CD4-positive, alpha-beta T cell treated with Interleukin-21 for 1 hour (primary cell): ENCODE data around the gene SURF1.
"Not testable (repeated sequence)": the region's sequence is repeated elsewhere in the genome, so short reads cannot be mapped to it uniquely, and the experiment has no call there.

Experiments
- DNase-seq: peaks from one replicate; pipeline ENCODE4 v3.0.0-alpha.2; 2020

SURF1 gene, protein sequence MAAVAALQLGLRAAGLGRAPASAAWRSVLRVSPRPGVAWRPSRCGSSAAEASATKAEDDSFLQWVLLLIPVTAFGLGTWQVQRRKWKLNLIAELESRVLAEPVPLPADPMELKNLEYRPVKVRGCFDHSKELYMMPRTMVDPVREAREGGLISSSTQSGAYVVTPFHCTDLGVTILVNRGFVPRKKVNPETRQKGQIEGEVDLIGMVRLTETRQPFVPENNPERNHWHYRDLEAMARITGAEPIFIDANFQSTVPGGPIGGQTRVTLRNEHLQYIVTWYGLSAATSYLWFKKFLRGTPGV

GRCh38 chr9:133356391-133357091 lies at the start of gene SURF1, which contains the start of gene SURF2:
Gene SURF1, minus strand, starts transcription at chr9:133356487. Its CDS starts 34 bp downstream, at chr9:133356453.
Gene SURF2, plus strand, starts transcription at chr9:133356550. Its CDS starts 43 bp downstream, at chr9:133356593.
- DNase-seq, result peak; percentile 89

DNA sequence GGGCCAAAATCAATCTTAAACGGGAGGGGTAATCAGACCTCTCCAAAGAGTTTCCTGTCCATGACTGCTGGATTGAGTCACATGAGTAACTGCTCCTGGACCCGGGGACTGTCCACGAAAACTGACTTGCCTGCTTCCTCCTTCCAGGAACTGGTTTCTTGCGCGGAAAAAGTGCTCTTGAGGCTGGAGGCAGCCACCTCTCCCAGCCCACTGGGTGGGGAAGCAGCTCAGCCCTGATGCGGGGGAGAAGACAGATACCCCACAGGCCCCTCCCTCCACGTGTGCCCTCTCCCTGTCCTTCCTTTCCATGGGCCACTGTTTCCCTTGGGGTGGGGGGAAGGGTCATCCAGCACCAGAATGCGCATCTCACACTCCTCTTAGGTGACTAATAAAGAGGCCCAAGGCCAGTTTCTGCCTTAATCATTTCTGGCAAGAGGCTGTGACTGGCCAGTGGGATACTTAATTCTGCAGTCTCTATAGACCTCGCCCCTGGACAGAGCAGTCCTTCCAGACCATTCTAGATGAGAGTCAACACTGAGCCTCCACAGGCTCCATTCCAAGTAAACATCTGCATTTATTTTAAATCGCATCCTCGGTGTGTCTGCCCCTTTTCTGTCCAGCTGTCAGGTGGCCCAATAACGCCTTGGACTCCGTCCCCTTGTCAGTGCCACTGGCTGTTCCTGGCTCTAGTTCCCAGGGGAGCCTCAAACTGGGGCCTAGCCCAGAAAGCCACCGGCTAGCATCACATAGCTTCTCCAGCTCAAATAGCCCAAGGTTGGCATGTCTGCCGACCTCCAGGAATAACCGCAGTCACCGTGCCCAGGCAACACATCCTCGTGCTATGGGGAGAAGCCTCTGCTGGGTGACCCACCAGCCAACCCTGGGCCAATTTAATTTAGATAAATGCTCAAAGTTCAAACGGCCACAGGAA lies 49.5 kb upstream of the SURF1 start:
- no peak for DNase-seq

DNA sequence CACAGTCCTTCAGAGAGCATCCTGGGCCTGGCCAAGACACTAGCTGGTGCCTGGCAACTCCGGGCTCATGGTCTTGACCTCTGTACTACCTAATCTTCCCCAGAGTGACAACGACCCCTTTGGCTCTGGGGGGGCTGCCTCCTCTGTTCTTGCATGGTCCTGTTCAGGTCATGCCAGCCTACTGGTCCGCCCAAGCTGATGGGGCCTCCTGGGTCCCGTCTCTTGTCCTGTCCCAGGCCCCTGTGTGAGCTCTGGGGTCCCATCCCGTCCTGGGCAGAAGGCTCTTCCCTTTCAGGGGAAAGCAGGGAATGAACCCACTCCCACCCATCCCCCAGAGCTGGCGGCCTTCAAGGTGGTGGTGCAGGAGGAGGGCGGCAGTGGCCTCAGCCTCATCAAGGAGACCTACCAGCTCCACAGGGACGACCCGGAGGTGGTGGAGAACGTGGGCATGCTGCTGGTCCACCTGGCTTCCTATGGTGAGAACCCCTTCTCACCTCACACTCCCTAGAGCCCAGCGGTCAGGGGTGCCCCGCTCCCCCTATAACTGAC lies 48.2 kb upstream of the SURF1 start:
- DNase-seq, result no peak

DNA sequence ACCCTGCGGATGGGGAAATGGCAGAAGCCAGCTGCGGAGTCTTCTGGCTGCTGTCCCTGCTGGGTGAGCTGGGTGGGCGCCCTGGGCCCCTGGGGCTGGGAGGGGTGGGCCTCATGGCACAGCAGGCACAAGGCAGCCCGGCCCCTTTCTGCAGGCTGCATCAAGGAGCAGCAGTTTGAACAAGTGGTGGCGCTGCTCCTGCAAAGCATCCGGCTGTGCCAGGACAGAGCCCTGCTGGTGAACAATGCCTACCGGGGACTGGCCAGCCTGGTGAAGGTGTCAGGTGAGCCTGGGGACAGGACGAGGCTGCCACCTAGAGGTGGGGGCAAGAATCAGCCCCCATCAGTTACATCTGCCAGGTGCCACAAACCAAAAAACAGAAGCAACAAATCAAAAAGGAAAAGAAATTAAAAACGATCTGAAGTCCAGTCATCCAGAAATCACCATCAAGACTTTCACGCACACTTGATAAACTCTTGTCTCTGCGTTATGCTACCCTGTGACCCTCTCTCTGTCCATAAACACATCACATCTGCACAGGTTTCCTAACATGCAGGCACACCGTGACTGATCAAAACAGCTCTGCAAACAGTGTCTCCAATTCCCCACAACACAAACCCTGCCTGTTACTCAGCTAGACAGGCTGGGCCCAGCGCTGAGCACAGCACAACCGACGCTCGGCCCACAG lies 47.6 kb upstream of the SURF1 start:
- DNase-seq, result peak; percentile 66

DNA sequence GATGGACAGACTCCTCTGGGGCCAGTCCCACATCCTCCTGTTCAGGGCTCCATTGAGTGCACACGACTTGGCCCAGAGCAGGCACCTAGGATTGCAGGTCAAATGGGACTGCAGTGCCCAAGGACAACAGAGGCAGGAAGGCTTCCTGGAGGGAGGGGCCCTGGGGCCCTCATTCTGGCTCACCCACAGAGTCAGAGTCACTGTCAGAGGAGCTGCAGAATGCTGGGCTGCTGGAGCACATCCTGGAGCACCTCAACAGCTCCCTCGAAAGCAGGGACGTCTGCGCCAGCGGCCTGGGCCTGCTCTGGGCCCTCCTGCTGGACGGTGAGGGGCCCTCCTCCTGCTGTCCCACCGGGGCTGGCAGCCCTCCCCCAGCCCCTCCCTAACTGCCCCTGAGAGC lies 46.4 kb upstream of the SURF1 start:
- no peak for DNase-seq

- no peak for DNase-seq
Measured at GRCh38 chr9:133401588-133401987, 45.3 kb upstream of the SURF1 start.

GRCh38 chr9:133400292-133400691 lies 44.0 kb upstream of the SURF1 start:
- no peak for DNase-seq

DNA sequence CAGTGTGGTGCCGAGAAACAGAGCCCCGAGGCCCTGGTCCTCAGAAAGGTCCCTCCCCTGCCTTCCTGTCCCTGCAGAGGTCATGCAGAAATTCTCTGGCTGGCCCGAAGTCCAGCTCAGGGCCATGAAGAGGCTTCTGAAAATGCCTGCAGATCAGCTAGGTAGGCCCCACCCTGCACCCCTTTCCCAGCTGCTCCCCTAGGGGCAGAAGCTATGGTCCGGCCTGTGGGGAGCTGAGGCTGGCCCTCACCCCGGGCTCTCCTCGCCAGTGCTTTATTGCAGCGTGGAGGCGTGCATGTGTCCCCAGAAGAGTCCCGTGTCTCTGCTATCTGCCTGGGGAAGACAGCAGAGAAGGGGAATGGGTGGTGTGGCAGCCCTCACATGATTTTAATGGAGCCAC lies 41.6 kb upstream of the SURF1 start:
- DNase-seq, result no peak

- DNase-seq, result no peak
Measured at GRCh38 chr9:133397370-133397769, 41.1 kb upstream of the SURF1 start.

DNA sequence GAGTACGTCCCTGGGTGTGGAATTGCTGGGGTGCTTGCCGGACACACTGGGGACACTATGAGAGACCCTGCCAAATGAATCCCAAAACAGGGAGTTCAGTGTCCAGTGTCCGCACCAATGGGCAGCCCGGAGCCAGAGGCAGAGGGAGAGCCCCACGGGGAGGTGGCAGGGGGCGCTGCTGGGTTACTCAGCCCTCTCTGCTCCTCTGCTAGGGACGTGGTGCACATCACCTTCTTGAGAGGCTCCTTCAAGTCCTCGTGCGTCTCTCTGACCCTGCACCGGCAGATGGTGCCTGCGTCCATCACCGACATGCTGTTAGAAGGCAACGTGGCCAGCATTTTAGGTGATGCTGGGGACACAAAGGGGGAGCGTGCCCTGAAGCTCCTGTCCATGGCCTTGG lies 40.7 kb upstream of the SURF1 start:
- DNase-seq, result no peak

DNA sequence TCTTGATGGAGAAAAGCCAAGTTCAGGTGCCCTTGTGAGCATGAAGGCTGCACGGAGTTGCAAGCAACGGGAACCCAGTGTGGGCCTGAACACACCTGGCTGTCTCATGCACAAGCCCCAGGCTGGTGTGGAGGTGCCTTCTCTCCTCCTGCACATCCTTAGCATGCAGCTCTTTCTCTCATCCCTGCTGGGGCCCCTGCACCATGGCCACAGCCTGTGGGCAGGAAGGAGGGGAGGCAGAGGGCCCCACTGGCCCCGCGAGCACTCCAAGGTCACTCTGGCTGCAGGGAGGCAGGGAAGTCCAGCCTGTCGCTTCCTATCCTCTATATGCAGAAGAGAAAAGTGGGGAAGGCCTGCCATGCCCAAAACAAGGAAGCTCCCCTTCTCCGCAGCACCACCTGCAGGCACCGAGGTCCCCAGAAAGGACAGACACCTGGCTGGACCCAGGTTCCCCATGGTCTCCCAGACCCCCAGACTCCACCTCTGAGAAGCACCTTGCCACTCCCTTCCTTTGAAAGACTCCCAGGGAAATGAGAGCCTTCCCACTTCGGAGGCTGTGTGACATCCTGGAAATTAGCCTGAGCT lies 38.5 kb upstream of the SURF1 start:
- DNase-seq, result no peak

- DNase-seq, result no peak
Measured at GRCh38 chr9:133393399-133393798, 37.1 kb upstream of the SURF1 start.

DNA sequence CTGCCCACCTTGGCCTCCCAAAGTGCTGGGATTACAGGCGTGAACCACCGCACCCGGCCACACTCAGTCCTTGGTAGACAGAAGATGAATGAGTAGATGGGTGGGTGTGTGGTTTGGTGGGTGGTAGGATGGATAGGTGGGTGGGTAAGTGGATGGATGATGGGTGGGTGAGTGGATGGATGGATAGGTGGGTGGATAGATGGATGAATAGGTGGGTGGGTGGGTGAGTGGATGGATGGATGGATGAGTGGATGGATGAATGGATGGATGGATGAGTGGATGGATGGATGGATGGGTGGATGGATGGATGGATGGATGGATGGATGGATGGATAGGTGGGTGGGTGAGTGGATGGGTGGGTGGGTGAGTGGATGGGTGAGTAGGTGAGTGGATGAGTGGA lies 36.0 kb upstream of the SURF1 start:
- not testable (repeated sequence) for DNase-seq

- DNase-seq, result not testable (repeated sequence)
Measured at GRCh38 chr9:133391449-133391848, 35.2 kb upstream of the SURF1 start.

- DNase-seq, result no peak
Measured at GRCh38 chr9:133390713-133391112, 34.4 kb upstream of the SURF1 start.

DNA sequence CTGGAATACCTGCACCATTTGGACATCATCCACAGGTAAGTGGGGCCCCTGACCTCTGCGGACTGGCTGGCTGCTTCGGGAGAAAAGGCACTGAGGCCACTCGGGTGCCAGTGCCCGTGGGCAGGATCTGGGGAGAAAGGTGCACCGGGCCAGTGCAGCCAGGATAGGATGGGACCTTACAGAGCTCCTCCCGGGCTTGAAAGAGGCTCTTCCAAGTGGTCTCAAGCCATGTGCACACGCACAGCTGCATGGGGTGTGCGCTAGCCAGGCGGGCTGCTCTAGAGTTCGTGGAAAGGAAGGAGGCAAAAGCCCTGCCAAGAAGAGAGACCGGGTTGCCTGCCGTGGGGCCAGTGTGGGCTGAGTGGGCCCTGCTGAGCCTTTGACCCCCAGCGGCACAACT lies 33.3 kb upstream of the SURF1 start:
- no peak for DNase-seq

- no peak for DNase-seq
Measured at GRCh38 chr9:133389025-133389557, 32.8 kb upstream of the SURF1 start.

GRCh38 chr9:133387680-133388079 lies 31.4 kb upstream of the SURF1 start:
- no peak for DNase-seq

GRCh38 chr9:133386338-133386737 lies 30.1 kb upstream of the SURF1 start:
- no peak for DNase-seq

DNA sequence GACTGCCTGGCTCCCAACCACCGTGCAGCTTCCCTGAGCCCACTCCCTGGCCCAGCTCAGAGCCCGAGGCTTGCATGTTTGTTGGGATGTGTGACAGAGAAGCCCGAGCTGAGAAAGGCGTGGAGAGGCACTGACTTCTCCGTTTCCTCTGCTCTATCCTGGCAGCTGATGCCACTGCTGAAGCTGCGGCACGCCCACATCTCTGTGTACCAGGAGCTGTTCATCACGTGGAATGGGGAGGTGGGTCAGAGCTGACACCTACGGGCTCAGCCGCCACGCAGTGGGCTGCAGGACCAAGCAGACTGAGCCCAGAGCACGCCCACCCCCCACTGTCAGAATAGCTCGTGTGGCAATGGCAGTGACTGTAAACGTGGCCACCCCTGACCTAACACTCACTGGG lies 29.2 kb upstream of the SURF1 start:
- no peak for DNase-seq

- no peak for DNase-seq
Measured at GRCh38 chr9:133384736-133385321, 28.5 kb upstream of the SURF1 start.
